ENCODE measurements around the gene NCK2.

Gene NCK2

DNA sequence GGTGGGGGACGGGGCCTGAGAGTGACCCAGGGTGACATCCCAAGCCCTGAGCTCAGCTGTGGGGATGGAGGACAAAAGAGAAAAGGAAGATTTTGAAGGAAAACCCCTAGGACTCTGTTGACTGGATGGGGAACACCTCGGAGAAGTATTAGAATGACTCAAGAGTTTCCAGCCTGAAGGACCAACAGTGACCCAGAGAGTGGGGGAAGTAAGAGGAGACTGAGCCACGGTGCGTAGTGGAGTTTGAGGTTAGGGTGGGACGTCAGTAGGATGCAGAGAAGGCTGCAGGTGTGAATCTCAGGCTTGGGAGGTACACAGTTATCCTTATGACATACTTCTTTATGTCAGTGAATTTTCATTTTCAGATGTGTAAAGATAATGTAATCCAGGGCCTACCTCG lies 119.5 kb downstream of the NCK2 start:
- CTCF ChIA-PET: interaction anchor here (0.6 kb wide), 1 partner anchor 183 kb away, joined by 4 read pairs; no protein-coding TSS in a partner anchor
- no peak for DNase-seq (ENCODE audit: low spot score)
- TF ChIP-seq, protein P1, sequence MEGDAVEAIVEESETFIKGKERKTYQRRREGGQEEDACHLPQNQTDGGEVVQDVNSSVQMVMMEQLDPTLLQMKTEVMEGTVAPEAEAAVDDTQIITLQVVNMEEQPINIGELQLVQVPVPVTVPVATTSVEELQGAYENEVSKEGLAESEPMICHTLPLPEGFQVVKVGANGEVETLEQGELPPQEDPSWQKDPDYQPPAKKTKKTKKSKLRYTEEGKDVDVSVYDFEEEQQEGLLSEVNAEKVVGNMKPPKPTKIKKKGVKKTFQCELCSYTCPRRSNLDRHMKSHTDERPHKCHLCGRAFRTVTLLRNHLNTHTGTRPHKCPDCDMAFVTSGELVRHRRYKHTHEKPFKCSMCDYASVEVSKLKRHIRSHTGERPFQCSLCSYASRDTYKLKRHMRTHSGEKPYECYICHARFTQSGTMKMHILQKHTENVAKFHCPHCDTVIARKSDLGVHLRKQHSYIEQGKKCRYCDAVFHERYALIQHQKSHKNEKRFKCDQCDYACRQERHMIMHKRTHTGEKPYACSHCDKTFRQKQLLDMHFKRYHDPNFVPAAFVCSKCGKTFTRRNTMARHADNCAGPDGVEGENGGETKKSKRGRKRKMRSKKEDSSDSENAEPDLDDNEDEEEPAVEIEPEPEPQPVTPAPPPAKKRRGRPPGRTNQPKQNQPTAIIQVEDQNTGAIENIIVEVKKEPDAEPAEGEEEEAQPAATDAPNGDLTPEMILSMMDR (conservative IDR thresholded peaks at IDR 0.05; ENCODE audit: low read depth): no peak
- POLR2A ChIA-PET (ENCODE audit: low non-redundant PET): no interaction called here
- peak overlapping the region; percentile 5; the same call in 1 of the 2 replicates for H3K27ac ChIP-seq

DNA sequence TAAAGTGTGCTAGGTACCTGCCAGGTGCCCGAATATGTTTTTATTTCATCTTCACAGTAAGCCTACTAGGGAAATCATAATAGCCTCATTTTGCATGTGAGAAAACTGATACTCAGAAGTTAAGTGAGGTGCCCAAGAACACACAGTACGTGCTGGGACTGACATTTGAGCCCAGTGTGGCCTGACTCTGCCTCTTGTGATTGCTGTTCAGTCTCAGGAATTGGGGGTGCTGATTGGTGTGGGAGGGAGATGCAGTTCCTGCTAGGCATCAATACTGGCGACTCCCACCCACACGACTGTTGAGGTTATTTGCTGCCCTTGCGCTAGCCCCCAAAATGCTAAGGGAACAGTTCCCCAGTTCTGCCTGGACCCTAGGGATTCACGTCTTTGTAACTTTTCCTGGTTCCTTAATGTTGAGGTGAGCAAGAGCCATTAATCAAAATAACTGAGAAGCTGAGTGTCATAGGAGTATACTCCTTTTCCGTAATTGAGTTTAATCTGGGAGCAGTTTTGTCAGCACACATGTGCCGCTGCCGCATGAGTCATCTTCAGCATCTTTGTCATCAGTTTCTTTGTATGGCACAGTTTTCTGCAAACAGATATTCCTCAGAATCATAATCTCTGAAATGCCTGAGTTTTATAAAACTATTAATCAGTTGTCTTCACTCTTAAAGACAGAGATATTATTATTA lies 120.7 kb downstream of the NCK2 start:
- TF ChIP-seq, protein P1 (conservative IDR thresholded peaks at IDR 0.05; ENCODE audit: low read depth): no peak
- POLR2A ChIA-PET (ENCODE audit: low non-redundant PET): no interaction called here
- no peak for DNase-seq (ENCODE audit: low spot score)
- H3K27ac ChIP-seq: no peak overlapping the region
- CTCF ChIA-PET: no interaction called here

DNA sequence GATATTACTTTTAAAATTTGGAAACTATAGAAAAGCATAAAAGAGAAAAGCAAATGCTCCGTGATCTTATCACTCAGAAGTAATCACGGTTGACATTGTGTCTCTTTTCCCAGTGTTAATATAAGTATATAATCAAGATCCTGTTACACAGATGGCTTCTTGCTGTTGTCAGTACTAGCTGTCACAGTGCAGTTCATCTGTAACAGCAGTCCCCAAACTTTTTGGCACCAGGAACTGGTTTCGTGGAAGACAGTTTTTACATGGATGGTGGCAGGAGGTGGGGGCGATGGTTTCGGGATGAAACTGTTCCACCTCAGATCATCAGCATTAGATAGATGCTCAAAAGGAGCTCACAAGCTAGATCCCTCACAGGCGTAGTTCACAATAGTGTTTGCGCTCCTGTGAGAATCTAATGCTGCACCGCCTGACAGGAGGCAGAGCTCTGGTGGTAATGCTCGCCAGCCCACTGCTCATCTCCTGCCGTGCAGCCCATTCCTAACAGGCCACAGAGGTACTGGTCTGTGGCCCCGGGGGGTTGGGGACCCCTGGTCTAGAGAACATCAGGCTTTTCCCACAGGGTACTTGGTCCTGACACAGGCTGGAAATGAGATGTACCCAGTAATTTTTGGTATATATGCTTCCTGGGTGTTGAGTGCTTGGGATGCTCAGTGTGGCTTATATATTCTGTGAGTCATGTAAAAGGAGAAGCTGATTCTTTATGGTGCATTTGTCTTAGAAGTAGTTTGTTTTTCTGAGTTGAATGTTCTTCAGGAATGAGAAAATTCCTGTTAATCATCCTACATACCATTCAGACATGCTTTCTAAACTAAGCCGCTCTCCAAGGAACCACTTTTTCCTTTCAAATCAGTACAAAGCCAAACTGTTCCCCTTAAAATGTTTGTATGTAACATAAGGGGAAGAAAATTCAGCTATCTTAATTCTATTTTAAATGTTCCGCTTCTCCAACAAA lies 121.8 kb downstream of the NCK2 start:
- DNase-seq (ENCODE audit: low spot score): no peak
- H3K27ac ChIP-seq: no peak overlapping the region
- ChIA-PET CTCF (no interaction called here), POLR2A (ENCODE audit: low non-redundant PET) (no interaction called here)
- TF ChIP-seq, protein P1 (conservative IDR thresholded peaks at IDR 0.05; ENCODE audit: low read depth): no peak

DNA sequence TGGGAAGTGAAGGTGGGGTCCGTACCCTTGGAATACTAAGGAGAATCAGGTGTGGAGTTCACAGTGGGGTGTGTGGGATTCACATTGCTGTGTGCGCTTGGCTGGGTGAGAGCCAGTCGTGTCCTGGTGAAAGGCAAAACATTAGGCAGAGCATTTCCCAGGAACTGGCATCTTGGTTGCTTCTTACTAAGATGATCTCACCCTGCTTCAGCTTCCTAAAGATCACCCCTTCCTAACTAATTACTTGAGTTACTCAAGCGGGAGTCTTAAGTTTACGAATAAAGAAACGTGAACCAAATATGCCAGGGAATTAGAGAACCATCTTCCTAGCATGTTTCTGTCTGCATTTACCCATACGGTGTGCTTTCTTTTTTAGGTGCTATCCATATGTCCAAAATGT lies 122.9 kb downstream of the NCK2 start:
- POLR2A ChIA-PET (ENCODE audit: low non-redundant PET): no interaction called here
- DNase-seq (ENCODE audit: low spot score): no peak
- no peak overlapping the region for H3K27ac ChIP-seq
- CTCF ChIA-PET: no interaction called here
- TF ChIP-seq, protein P1 (conservative IDR thresholded peaks at IDR 0.05; ENCODE audit: low read depth): no peak

DNA sequence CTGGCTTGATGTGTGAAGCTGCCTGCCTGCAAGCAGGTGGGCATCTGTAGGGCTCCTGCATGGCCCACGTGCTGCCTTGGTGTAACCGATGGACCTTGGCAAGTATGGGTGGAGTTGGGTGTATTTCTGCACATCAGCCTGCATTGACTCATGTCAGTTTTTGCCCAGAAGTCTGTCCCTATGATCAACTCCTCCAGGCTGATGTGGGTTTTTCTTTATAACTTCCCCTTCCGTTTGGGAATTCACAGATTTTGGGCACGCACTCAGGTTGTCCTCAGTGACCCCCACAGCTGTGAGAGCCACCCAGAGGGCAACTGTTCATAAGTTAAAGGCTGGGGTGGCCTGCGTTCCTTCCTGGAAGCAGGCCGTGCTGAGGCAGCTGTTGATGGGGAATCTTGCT lies 123.3 kb downstream of the NCK2 start:
- H3K27ac ChIP-seq: no peak overlapping the region
- CTCF ChIA-PET: no interaction called here
- no peak for DNase-seq (ENCODE audit: low spot score)
- POLR2A ChIA-PET (ENCODE audit: low non-redundant PET): no interaction called here
- TF ChIP-seq, protein P1 (conservative IDR thresholded peaks at IDR 0.05; ENCODE audit: low read depth): no peak

DNA sequence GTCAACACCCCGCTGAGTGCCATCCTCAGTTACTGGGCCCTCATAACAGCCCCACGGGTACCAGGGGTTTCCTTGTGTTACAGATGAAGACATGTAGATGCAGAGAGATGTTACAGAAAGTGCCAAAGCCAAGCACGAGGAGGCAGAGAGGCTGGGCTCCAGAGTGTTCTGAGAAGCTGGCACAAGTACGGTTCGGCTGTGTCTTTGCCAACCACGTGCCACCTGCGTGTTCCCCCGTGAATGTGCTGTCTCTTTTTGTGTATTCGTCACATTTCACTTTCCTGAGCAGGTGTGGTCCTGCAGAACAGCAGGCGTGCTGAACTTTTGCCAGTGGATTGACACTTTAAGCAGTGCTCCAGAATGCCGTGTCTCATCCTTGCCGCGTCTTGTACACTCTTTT lies 124.6 kb downstream of the NCK2 start:
- H3K27ac ChIP-seq: no peak overlapping the region
- CTCF ChIA-PET: no interaction called here
- DNase-seq (ENCODE audit: low spot score): no peak
- POLR2A ChIA-PET (ENCODE audit: low non-redundant PET): no interaction called here
- TF ChIP-seq, protein P1 (conservative IDR thresholded peaks at IDR 0.05; ENCODE audit: low read depth): no peak
